GM21717 (cell line): ENCODE data around the gene NCOA6.

Source experiments
- ATAC-seq: cut with Tn5 transposase; IDR thresholded peaks from one replicate; pipeline ENCODE4 v1.9.1; 2021; ENCODE audit warnings: mild to moderate bottlenecking, moderate library complexity; ENCODE audit not compliant: unreplicated experiment

Gene NCOA6

DNA sequence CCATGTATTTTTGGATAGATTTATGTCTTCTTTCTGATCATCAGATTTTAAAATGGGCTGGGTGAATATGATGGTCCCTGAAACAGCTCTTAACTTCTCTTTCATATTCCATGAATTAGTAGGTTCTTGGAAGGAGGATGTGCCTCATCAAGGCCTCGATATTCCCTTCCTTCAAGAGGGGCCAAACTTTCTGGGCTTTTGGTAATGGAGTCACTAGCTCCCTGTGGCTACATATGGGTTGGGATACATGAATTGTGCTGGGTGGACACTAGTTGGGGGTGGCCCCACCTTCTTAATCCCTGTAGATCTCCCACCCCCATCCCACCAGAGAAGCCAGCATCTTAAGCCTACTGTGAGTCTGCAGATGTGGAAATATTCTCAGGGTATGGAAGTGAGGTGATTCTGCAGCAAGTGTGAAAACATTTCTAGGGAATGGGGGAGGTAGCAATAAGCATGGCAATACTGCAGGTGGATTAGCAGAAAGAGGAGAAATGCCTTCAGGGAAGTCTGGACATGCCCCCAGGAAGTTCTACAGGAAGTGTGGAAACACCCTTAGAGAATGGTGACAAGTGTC, 119.1 kb downstream of the NCOA6 start:
- ATAC-seq, result no peak

DNA sequence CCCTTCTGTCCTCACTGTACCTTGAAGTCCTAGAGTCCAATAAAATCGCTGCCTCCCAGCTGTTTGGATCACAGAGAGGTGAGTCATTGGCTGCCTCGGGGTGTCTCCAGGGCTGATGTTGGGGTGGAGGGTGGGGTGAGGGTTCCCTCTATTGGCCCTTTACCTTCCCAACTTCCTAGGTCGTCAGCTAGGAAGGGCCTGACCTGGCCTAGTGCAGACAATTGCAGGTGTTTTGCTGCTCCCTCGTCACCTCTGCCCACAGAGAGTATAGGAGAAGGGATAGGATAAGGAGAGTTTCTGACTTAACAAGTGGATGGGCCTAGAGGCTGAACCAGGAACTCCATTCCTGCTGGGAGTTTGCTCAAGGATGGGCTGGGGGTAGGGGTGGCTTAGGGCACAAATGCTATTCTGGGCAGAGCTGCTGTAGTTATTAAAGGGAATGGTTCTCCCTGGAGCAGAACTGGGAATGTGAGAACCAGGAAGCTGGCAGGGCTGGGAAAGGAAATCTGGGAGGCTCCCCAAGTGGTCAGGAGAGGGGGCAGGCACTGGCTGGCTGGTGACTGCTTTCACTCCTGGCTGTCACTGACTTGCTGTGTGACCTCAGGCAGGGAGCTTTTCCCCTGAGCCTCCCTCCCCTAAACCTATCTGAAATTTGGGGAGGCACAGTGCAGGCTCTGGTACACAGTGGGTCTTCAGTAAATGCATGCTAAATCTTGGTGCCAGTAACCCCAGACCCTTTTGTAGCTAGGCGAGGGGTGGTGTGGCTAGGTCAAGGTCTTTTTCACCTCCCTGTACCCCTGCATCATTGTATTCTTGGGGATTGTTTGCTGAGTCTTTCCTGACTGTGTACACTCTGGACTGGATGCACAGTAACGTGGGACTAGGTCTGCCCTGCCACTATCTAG, 119.8 kb downstream of the NCOA6 start:
- no peak for ATAC-seq

DNA sequence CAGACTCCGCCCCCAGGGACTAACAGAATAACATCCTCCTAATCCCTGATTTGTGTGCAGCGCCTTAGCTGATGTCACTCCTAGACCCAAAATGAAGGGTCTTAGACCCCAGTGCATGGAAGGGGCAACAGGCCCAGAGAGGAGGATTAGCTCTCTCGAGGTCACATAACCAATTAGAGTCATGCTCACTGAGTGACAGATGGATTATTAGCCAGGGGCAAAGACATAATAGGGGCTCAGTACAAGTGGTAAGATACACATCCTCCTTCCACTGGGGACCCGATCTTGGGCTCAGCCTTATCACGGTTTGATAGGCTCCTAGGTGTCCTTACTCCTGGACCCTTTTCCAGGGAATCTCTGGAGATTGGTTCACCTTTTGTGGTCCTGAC, 120.4 kb downstream of the NCOA6 start:
- no peak for ATAC-seq

DNA sequence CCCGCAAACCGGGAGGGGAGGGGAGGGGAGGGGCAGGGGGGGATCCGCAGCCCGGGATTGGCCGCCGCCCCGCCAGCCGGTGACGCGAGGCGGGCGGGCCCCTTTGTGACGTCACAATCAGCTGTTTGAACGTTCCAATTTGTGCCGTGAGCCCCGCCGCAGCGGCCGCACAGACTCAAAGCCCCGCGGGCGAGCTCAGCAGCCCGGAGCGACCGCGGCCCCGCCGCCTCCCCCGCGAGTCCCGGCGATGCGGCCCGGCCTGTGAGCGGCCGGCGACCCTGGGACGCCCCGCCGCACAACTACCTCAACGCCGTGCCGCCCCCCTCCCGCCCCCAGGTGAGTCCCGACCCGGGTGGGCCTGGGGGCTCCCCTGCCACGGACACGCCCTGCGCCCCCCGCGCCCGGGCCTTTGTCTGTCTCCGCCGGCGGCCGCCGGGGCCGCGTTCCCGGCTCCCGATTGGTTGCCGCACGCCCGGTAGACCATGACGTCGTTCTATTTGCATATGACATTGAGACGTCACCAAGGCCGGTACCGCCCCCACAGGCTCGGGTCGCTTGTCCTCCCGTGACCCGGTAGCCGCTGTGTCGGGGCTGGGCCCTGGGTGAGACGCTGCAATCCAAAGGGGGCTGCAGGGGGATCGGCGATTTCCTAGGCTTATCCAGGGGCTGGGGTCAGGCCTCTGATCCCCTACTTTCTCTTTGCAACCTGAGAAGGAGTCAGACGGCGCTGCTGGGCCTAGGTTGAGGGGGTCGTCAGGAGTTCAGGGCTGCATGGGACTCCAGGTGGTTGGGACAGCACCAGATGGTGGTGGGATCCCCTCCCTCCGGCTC, 121.1 kb downstream of the NCOA6 start, which contains the start of gene TP53INP2:
TSS of gene TP53INP2 (plus strand) at position 168 of the 831 bp plus-strand sequence. CDS start 4,396 bp downstream, outside the sequence.
- ATAC-seq, result peak; percentile 50

DNA sequence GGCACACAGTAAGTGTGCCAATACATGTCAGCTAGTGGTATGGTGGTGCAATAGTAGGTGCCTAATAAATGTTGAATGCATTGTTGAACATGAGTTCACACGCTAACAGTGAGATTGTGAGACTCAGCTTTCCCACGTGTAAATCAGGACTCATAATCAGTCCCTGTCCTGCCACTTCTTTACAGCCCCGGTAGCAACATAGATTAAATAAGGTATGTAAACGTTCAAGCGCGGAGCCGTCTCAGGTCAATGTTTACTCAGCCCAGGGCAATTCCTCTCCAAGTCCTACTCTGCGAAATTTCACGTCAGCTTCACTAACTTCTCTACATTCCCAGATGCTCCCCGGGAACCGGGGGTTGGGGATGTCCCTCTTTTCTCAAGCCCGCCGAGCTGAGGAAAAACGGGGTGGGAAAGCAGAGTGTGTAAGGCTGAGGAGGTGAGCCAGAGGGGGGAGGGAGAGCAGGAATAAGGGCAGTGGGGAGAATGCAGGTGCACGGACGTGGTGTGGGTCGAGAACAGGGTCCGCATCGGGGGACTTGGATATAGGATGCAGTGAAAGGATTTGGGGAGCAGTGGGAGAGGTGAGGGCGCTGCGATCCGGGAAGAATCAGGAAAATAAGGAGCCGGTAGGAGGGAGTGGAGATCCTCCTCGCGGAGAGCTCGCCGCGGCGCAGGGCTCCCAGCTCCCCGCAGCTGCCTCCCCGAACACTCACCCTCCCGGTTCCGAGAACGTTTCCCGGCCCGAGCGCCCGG, 121.9 kb downstream of the NCOA6 start:
- no peak for ATAC-seq

DNA sequence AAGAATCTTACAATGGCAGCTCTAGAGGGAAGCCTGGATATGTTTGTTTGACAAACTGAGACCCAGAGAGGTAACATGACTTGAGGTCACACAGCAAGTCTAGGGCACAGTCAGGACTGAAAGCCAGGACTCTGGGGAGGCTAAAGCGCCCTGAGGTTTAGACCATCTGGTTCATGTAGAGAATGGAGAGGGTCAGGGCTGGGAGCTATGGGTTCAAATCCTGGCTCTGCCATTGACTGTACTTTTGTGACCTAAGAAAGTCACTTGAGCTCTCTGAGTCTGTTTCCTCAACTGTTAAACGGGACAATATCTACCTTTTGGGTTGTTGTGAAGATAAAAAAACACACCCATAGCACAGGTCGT, 122.4 kb downstream of the NCOA6 start:
- ATAC-seq, result no peak

DNA sequence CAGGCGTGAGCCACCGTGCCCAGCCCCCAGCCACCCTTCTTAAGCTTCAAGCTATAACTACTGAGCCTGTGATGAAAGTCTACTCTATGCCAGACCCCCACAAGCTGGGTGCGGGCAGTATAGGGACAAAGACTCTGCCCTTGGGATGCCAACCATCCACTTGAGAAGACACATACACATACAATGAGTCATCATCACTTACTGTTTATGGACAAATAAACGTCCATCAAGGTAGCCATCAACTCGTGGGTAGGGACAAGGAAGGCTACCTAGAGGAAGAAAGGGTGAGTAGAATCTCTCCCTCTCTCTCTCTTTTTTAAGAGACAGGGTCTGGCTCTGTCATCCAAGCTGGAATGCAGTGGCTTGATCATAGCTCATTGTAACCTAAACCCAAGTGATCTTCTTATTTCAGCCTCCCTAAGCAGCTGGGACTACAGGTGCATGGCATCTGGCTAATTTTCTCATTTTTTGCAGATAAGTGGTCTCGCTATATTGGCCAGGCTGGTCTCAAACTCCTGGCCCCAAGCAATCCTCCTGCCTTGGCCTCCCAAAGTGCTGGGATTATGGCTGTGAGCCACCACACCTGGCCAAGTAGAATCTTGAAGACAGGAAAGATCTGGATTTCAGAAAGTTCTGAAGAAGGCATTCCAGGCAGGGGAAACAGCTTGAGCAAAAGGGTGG, 123.9 kb downstream of the NCOA6 start:
- no peak for ATAC-seq

DNA sequence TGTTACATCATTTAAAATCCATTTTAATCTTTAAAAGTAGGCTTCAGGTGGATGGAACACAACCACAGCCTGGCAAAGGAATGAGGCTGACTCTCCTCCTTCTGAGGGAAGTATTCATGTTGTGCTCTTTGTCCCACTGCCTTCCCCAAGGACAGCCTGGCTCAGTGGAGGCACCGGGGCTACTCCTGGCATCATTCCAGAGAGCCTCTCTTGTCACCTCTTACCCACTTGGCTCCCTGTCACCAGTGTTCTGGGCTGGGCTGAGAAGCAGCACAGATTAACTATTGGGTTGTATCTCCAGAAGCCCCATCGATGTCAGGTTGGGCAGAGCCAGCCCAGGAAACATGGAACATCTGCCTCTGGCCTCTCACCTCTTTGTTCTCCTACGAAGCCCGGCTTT, 132.0 kb downstream of the NCOA6 start:
- ATAC-seq, result no peak

DNA sequence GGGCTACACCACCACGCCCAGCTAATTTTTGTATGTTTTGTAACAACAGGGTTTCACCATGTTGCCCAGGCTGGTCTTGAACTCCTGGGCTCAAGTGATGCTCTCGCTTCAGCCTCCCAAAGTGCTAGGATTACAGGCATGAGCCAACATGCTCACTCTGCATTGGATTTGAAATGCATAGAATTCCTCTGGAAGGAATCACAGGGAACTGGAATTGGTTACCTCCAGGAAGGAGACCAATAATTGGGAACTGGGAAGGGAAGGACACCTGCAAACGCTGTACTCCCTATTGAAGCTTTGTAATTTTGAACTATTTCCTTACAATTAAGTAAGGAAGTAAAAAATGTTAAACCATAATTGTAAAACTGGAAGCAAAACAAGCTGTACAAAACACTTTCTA, 133.6 kb downstream of the NCOA6 start:
- no peak for ATAC-seq

DNA sequence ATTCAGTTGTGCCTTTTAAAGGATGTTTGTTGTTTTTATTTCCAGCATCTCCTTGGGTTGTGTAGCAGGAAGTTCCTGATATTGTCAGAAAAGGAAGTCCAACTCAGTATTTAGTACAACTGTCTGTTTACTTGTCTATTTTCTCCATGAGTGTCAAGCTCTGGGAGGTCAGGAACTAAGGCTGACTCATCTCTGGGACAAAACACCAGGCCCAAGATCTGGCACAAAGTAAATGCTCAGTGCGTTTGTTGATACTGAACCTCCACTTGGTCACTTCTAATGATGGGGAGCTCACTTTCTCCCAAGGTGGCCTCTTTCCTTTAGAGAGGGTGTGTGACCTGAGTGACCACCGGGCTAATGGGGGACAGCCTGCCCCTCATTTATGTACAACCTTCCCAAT, 136.0 kb downstream of the NCOA6 start:
- no peak for ATAC-seq

DNA sequence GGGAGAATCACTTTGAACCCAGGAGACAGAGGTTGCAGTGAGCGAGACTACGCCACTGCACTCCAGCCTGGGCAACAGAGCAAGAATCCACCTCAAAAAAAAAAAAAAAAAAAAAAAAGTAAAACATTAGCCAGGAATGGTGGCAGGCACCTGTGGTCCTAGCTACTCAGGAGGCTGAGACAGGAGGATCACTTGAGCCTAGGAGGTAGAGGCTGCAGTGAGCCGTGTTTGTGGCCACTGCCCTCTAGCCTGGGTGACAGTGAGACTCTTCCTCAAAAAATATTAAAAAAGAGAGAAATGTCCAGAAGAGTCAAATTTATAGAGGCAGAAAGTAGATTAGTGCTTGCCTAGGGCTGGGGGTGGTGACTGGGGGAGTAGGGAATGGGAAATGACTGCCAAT, 141.8 kb downstream of the NCOA6 start:
- no peak for ATAC-seq

DNA sequence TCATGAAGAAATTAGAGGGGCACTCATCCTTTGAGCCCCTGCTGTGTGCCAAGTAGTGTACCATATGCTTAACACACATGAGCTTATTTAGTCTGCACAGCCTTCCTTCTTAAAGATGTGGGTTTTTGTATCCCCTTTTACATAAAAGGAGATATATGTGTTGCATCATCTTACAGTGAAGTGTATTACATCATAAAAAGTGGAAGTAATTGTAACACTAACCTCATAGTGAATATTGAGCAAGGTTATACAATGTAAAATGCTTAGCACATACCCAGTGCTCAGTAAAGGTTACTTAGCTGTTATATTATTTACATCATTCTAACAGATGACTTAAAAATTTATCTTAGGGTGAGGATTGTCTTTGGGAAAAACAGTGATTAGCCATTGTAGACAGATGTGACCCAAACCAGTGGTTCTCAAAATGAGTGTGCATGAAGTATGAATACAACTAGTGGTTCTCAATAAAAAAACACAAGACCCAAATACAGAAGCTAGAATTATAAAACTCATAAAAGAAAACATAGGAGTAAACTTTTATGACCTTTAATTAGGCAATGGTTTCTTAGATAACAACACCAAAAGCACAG, 144.8 kb downstream of the NCOA6 start:
- no peak for ATAC-seq

DNA sequence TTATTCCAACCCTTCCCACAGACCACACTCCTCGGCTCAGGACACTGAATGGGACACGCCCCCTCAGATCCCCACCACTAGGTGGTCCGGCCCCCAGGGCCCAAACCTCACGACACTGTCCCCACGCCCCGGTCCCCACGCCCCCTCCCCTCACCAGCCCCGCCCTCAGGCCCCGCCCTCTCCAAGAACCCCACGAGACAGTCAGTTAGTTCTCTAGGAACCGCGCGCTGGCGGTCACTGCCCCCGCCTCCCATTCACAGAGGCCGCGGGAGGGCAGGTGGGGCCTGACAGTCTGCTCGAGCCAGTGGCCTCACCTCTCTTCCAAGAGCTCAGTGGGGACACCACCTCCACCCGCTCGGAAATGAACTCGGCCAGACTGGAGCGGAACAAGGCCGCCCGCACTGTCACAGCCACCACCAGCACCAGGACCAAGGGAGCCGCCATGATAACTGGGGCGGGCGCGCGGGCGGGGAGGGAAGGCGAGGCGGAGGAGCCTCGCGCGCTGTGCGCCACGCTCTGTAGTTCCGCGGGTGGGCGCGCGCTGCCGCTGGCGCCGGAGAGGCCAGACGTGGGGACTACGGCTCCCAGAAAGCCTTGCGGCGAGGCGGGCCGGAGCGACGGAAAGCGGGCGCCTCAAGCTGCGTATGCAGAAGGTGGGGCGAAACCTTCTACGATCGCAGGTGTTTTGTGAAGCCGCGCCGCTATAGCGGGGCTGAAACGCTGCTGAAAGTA, 148.6 kb downstream of the NCOA6 start, which contains the start of gene PIGU:
TSS of gene PIGU (minus strand) at position 451 of the 732 bp plus-strand sequence. CDS start at position 444, 7 bp downstream.
- ATAC-seq, result peak; percentile 93

DNA sequence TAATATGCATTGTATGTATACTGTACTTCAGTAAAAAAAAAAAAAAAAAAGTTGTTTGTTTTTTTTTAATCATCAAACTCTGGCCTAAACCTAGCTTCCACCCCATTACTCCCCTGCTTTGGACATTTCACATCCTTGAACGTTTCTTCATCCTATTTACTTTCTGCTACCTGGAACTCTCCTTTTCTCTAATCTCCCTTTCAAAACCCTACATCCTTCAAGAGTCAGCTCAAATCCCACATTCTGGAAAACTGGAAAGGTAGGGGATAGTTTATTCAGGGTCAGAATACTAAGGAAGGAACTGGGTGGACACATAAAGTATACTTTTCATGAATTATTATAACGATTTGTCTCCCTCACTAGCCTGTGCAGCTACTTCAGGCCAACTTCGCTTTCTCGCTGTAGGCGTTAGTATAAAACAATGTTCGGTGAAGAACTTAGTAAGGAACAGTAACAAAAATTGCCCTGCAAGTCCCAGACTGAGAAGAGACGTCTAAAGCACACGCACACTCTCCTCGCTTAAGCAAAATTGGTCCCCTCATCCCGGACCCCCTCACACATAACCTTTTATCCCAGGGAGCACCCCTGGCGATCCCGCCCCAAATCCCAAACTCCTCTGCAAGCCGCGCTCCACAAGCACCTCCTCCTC, 149.3 kb downstream of the NCOA6 start:
- ATAC-seq, result no peak

DNA sequence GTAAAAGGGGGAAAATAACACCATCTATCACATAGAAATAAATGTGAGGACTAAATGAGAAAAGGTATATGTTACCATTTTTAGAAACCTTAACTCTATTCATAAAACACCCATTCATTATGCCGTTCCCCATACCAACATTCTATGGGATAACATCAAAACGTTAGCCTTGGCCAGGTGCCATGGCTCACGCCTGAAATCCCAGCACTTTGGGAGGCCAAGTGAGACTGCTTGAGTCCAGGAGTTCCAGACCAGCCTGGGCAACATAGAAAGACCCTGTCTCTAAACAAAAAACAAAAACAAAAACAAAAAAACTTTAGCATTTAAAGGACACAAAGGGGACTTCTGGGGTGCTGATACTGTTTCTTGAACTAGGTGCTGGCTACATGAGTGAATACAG, 149.9 kb downstream of the NCOA6 start:
- no peak for ATAC-seq

DNA sequence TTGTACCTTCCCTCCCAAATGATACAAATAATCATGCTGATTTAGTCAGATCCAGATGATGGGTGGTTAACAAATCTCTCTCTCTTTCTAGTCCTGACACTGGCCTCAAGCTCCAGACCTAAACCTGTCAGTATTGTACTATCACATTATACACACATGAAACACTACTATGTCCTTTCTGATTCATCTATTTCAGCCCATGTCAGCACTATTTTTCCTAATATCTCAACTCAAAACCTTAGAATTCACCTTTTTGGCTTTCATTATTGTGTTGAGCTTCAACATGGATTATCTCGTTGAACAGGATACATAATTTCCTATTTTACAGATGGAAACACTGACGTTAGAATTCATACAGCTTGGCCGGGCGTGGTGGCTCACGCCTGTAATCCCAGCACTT, 152.0 kb downstream of the NCOA6 start:
- ATAC-seq, result no peak

DNA sequence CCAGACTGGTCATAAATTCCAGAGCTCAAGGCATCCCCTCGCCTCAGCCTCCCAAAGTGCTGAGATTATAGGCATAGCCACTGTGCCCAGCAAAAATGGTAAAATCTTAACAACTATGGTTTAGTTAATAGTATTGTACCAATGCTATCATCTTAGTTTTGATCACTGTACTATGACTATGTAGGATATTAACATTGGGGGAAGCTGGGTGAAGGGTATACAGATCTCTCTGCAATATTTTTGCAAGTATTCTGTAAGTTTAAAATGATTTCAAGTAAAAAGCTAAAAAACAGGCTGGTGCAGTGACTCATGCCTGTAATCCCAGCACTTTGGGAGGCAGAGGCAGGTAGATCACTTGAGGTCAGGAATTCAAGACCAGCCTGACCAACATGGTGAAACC, 156.4 kb downstream of the NCOA6 start:
- ATAC-seq, result no peak
